HG03460 (cell line): ENCODE data around the gene POMP.

Experiments
- ATAC-seq: cut with Tn5 transposase; IDR thresholded peaks from one replicate; pipeline ENCODE4 v1.9.1; 2021; ENCODE audit not compliant: unreplicated experiment

POMP gene

GRCh38 chr13:28658796-28659620, at the start of gene POMP:
Gene POMP, plus strand, starts transcription at chr13:28659130. Its CDS starts 55 bp downstream, at chr13:28659185.
- peak; percentile 82 for ATAC-seq

DNA sequence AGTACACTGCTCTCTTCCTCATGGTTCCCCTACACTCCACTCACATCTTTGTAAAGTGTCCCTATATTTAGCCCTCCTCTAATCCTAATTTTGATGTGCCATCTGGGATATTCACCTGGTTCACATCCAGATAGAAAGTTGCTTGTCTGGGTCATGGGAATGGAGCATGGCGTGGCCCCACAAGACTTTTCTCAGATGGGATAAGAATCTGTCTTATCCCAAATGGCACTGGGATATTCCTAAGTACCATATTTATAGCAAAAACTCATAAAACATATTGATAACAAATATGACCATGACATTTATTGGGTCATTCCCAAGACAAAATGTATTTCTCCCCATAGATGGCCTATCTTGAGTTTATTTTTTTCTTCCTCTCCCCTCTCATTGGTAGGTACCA, 49.5 kb upstream of the POMP start:
- no peak for ATAC-seq

DNA sequence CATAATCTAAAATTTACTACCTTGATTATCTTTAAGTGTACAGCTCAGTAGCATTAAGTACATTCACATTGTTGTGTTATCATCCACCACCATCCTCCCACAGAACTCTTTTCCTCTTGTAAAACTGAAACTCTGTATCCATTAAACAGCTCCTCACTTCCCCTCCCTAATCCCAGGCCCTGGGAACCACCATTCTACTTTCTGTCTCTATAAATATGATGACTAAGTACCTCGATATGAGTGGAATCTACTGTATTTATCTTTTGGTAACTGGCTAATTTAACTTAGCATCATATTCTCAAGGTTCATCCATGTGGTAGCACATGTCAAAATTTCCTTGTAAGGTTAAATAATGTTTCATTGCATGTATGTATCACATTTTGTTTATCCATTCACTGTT, 49.0 kb upstream of the POMP start:
- ATAC-seq, result no peak

DNA sequence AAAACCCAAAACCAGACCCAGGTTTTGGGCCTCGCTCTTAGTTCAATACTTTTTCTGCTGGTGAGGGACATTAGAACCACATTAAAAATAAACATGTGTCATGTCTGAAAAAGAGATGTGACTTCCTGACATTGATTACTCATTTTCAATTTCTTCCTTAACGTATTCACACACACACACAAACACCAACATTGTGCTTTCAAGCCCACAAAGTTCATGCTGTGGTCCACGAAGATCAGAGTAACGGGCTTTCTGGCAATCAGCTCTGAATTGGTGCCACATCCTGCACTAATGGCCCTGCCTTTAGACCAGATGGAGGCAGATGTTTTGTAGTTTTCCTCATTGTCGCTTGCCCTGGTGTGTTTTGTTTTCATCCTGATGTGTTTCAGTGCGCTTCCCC, 47.9 kb upstream of the POMP start:
- no peak for ATAC-seq

DNA sequence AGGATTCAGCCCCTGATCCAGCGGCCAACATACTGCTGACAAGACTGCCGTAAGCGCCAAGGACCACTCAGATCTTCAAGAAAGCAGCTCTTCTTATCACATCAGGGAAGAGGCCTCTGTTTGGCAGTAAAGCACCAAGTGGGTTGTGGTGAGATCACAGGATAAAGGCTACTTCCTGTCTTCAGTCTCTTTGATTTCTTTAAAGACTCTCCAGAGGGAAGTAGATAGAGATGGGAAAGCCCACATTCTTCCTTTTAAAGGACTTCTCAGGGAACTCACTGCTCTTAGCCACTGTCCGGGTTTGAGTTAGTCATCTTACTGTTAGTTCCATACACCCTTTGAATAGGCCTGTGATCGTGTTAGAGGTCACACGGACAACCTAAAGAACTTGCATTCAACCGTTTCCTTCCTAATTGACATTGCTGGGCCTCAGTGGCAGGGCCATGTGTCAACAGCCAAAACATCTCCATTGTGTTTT, 47.2 kb upstream of the POMP start:
- no peak for ATAC-seq

GRCh38 chr13:28613562-28613961, 45.4 kb upstream of the POMP start:
- no peak for ATAC-seq

GRCh38 chr13:28615916-28616446, 42.9 kb upstream of the POMP start:
- ATAC-seq, result no peak

GRCh38 chr13:28618230-28618994, 40.5 kb upstream of the POMP start:
- no peak for ATAC-seq

- ATAC-seq, result no peak
These were observed 38.7 kb upstream of the POMP start for GRCh38 chr13:28620011-28620830.

GRCh38 chr13:28621449-28621848, 37.5 kb upstream of the POMP start:
- ATAC-seq, result no peak

GRCh38 chr13:28622286-28622685, 36.6 kb upstream of the POMP start:
- ATAC-seq, result no peak

DNA sequence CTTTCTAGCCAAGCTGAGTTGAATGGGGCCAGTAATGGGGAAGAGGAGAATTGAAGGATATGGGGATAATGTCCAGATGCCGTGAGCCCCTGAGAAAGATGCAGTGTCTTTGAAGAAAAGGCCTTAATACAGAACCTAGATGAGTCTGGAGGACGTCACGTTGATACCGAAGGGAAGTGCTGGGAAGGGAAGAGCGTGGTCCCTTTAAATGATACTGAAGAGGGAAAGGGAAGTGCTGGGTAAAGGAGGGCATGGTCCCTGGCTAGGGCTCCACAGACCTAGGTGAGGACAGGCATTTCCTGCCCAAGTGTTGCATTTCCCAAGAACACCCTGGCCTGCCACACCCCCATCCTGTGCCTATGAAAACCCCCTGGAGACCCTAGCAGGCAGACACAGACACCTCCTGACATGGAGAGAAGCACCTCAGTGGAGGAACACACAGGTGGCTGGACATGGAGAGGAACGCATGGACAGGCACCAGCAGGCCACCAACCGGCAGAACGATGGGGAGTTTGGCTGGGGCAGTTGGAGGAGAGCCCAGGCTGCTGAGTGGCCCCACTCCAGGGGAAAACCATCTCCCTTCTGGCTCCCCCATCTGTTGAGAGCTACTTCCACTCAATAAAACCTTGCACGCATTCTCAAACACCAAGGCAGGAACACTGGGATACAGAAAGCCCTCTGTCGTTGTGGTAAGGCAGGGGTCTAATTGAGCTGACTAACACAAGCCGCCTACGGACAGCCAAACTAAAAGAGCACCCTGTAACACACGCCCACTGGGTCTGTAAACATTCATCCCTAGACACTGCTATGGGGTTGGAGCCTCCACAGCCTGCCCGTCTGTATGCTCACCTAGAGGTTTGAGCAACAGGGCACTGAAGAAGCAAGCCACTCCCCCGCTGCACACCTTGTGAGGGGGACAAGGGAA, 34.9 kb upstream of the POMP start:
- ATAC-seq, result no peak

DNA sequence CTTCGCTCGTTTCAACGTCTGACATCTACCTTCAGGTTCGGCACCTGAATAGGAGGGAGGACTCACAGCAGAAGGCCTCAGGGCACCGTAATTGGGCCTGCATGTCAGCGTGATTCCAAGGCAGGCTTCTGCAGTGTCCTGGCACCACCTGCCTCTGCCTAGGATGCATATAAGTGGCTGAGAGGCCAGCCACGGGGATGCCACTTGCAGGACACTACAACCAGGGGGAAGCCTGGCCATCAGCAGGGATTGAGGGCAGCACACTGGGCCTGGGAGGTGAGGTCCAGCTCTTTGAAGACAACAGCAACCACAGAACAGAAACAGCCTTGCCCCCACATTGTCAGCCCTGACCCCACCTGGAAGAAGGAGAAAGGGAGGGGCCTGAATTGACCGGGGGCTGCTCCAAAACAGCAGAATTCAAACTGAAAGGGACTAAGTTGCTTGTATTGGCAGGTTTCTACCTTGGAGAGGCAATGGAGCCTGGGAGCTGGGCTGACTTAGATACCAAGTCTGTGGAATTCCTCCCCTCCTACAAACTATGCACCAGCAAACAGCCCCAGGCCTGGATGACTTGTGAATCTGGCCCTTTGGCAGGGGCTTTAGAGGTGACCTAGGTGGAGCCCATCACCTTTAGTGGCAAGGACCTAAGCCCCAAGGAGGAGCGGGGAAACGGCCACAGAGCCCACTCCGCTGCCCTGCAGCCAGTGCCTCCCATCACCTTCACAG, 34.1 kb upstream of the POMP start:
- no peak for ATAC-seq

GRCh38 chr13:28626266-28626665, 32.7 kb upstream of the POMP start:
- ATAC-seq, result no peak

DNA sequence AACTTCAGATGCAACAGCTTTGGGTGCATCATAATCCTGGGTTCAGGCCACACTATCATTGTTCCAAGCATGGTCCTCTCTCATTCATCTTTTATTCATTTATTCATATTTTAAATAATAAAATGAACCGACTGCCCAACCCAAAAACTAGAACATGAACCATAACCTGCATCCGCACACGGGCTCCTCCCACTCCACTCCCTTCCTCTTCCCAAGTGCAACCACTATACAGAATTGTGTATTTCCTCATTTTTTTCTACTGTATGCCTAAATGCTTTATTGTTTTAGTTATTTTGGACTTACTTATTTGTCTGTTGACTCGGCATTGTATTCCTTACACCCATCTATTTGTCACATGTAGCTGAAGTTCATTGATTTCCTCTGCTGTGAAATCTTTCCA, 30.7 kb upstream of the POMP start:
- ATAC-seq, result no peak

DNA sequence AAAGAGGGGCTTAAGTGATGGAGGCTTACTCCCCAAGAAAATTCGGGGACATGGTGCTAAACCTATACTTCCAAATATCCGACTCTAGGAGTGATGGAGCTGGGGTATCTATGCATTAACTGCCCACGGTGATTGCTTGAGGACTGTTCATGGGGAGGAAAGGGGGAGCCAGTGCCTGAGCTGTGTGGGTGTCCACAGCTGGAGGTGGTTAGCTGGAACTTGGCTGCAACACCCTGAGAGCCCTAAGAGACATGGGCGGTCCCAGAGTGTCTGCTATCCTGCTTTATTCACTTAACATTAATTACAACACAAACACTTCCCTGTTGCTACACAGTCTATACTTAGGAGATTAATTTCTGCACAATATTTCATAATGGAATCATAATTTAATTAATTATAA, 28.1 kb upstream of the POMP start:
- ATAC-seq, result no peak

GRCh38 chr13:28631801-28632200, 27.1 kb upstream of the POMP start:
- no peak for ATAC-seq

- ATAC-seq, result no peak
These were observed 22.9 kb upstream of the POMP start for GRCh38 chr13:28636069-28636468.

GRCh38 chr13:28636677-28637317, 22.1 kb upstream of the POMP start:
- peak; percentile 39 for ATAC-seq
